HUES6 (cell line): Measurements from ENCODE around the gene AMY1C.
"Not testable (repeated sequence)": the region's sequence is repeated elsewhere in the genome, so short reads cannot be mapped to it uniquely, and the experiment has no call there.

Experiments used
- H3K27ac ChIP-seq: 2 replicates; pipeline ENCODE4 v1.7.0; 2013; ENCODE audit warnings: low read depth, mild to moderate bottlenecking, low read length, inconsistent platforms
- H3K27me3 ChIP-seq: 2 replicates; pipeline ENCODE4 v1.6.1; 2013; ENCODE audit warnings: low read length; ENCODE audit not compliant: control insufficient read depth, insufficient read depth
- H3K36me3 ChIP-seq: 2 replicates; pipeline ENCODE4 v1.6.1; 2013; ENCODE audit warnings: low read length; ENCODE audit not compliant: control insufficient read depth, insufficient read depth
- H3K4me1 ChIP-seq: 2 replicates; pipeline ENCODE4 v1.6.1; 2013; ENCODE audit warnings: low read length; ENCODE audit not compliant: control insufficient read depth, insufficient read depth
- H3K4me3 ChIP-seq: 2 replicates; pipeline ENCODE4 v1.5.1; 2013; ENCODE audit warnings: low read depth, low read length
- H3K9ac ChIP-seq: one replicate; pipeline ENCODE4 v1.6.1; 2013; ENCODE audit warnings: mild to moderate bottlenecking, low read length
- H3K9me3 ChIP-seq: 2 replicates; pipeline ENCODE4 v1.6.1; 2013; ENCODE audit warnings: low read depth, low read length; ENCODE audit not compliant: control insufficient read depth, insufficient read depth

Gene AMY1C

GRCh38 chr1:103749598-103749997, at the start of gene AMY1C:
Gene AMY1C, plus strand, starts transcription at chr1:103749898. Its CDS starts 572 bp downstream, at chr1:103750470.
- not testable (repeated sequence) for H3K4me1 ChIP-seq, H3K27me3 ChIP-seq, H3K4me3 ChIP-seq, H3K27ac ChIP-seq, H3K9me3 ChIP-seq, H3K36me3 ChIP-seq, H3K9ac ChIP-seq

DNA sequence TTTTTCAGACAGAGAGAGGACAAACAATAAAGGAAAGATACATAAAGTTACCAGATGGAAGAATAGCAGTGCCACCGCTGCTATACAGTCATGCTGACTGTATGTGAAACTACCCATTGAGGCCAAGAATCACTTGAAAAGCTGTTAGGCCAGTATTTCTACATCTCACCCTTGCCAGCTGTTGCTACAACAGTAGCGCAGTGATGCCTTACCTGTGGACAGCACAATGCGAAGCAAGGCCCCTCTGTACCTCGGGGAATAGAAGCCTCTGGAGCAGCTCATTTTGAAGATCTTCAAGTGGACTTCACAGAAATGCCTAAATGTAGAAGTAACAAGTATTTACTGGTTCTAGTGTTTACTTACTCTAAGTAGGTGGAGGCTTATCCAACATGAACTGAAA, 49.0 kb upstream of the AMY1C start:
- H3K4me3 ChIP-seq, H3K9me3 ChIP-seq, H3K36me3 ChIP-seq: not testable (repeated sequence)

GRCh38 chr1:103701256-103701655, 48.4 kb upstream of the AMY1C start:
- not testable (repeated sequence) for H3K4me3 ChIP-seq, H3K9me3 ChIP-seq, H3K4me1 ChIP-seq, H3K36me3 ChIP-seq, H3K27me3 ChIP-seq, H3K27ac ChIP-seq, H3K9ac ChIP-seq

More for the DNA sequence above, 49.0 kb upstream of the AMY1C start:
- not testable (repeated sequence) for H3K27ac ChIP-seq, H3K27me3 ChIP-seq, H3K4me1 ChIP-seq, H3K9ac ChIP-seq

- H3K27ac ChIP-seq, H3K36me3 ChIP-seq, H3K4me1 ChIP-seq, H3K4me3 ChIP-seq, H3K9ac ChIP-seq, H3K9me3 ChIP-seq, H3K27me3 ChIP-seq: not testable (repeated sequence)
Measured at GRCh38 chr1:103707670-103708069, 42.0 kb upstream of the AMY1C start.

- H3K4me3 ChIP-seq, H3K27me3 ChIP-seq, H3K4me1 ChIP-seq, H3K9me3 ChIP-seq, H3K36me3 ChIP-seq, H3K9ac ChIP-seq, H3K27ac ChIP-seq: not testable (repeated sequence)
Measured at GRCh38 chr1:103710381-103710780, 39.3 kb upstream of the AMY1C start.

DNA sequence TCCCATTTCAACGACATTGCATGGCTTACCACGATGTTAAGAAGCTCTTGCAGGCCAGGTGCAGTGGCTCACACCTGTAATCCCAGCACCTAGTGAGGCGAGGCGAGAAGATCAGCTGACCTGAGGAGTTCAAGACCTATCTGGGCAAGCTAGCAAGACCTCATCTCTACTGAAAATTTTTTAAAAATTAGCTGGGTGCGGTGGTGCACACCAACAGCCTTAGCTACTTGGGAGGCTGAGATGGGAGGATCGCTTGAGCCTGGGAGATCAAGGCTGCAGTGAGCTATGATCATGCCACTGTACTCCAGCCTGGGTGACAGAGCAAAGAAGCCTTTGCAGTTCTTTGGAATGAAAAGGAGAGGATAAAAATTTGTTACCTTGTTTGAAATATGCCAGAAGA, 32.3 kb upstream of the AMY1C start:
- H3K27ac ChIP-seq, H3K27me3 ChIP-seq, H3K36me3 ChIP-seq, H3K4me1 ChIP-seq, H3K9me3 ChIP-seq, H3K9ac ChIP-seq, H3K4me3 ChIP-seq: not testable (repeated sequence)

- not testable (repeated sequence) for H3K36me3 ChIP-seq, H3K4me1 ChIP-seq, H3K9me3 ChIP-seq, H3K9ac ChIP-seq, H3K27me3 ChIP-seq, H3K4me3 ChIP-seq, H3K27ac ChIP-seq
Measured at GRCh38 chr1:103721473-103721872, 28.2 kb upstream of the AMY1C start.

DNA sequence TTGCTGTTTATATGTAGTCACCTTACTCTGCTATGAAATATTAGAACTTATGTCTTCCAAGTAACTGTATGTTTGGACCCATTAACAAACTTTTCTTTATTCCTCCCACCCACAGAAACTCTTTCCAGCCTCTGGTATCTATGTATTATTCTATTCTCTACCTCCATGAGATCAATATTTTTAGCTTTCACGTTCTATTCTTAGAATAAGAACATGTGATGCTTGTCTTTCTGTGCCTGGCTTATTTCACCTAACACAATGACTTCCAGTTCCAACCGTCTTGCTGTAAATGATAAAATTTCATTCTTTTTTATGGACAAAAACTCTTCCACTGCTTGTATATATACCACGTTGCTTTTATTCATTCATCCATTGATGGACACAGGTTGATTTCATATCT, 14.4 kb upstream of the AMY1C start:
- not testable (repeated sequence) for H3K9me3 ChIP-seq, H3K4me3 ChIP-seq, H3K27me3 ChIP-seq, H3K4me1 ChIP-seq, H3K27ac ChIP-seq, H3K9ac ChIP-seq, H3K36me3 ChIP-seq

DNA sequence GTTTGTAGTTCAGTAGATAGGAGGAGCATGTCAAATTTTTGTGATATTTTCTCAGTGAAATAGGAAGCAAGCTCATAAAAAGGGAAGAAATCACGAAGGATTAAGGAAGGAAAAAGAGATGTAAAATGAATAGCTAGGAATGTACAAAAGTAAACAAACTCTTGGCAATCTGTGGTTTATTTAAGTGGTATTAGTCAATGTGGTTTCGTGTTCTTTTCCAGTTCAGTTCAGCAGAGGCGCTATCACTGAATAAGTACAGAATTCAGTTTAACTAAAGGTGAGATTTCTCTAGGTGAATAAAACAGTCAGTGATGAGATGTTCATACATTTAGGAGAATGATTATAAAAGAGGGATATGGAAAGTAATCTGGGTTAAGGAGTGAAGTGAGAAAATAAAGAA, 11.7 kb upstream of the AMY1C start:
- not testable (repeated sequence) for H3K36me3 ChIP-seq, H3K9ac ChIP-seq, H3K27ac ChIP-seq, H3K4me3 ChIP-seq, H3K27me3 ChIP-seq, H3K9me3 ChIP-seq, H3K4me1 ChIP-seq

GRCh38 chr1:103744449-103744848, 5.2 kb upstream of the AMY1C start:
- not testable (repeated sequence) for H3K9me3 ChIP-seq, H3K4me1 ChIP-seq, H3K27me3 ChIP-seq, H3K9ac ChIP-seq, H3K4me3 ChIP-seq, H3K36me3 ChIP-seq, H3K27ac ChIP-seq

- H3K9ac ChIP-seq, H3K36me3 ChIP-seq, H3K4me1 ChIP-seq, H3K4me3 ChIP-seq, H3K27ac ChIP-seq, H3K9me3 ChIP-seq, H3K27me3 ChIP-seq: not testable (repeated sequence)
Measured at GRCh38 chr1:103745040-103745439, 4.7 kb upstream of the AMY1C start.

GRCh38 chr1:103748273-103748672, 1.4 kb upstream of the AMY1C start:
- H3K27ac ChIP-seq, H3K9me3 ChIP-seq, H3K9ac ChIP-seq, H3K4me3 ChIP-seq, H3K36me3 ChIP-seq, H3K27me3 ChIP-seq, H3K4me1 ChIP-seq: not testable (repeated sequence)
